Spleen (tissue), 7 donors: ENCODE data around the gene TOP3B.

ENCODE experiments used
- POLR2A ChIP-seq, 3 donors: fragments of 450-650 bp; IDR thresholded peaks; one replicate each; pipeline ENCODE4 v1.5.1; 2017; ENCODE audit warnings: antibody characterized with exemption in 3 of 3, mild to moderate bottlenecking in 1 of 3
- POLR2AphosphoS5 ChIP-seq, 3 donors: sonication (generic); formaldehyde crosslinking; IDR thresholded peaks; one replicate each; pipeline ENCODE4 v1.5.1; 2017; ENCODE audit warnings: antibody characterized with exemption in 3 of 3
- TF ChIP-seq, protein P1 (sequence below), 11 experiments: fragments of 200-600 bp in 7 of 11; fragments of 450-650 bp in 4 of 11; sonication (generic) in 4 of 11; IDR thresholded peaks in 8 of 11; conservative IDR thresholded peaks in 3 of 11; 1 replicate in 7 of 11; 2 replicates in 4 of 11; pipeline versions ENCODE4 v1.4.0 to v1.8.0; 2016 to 2021; ENCODE audit warnings: antibody characterized with exemption in 11 of 11, inconsistent platforms in 4 of 11, mild to moderate bottlenecking in 1 of 11
- donor health status: DM: no; HTN: no; CAD: no; lungs with moderate emphysema.
- donor health status: DM: no; HTN: no; CAD: no.
- donor health status: DM: no; HTN: no; CAD: no.

DNA sequence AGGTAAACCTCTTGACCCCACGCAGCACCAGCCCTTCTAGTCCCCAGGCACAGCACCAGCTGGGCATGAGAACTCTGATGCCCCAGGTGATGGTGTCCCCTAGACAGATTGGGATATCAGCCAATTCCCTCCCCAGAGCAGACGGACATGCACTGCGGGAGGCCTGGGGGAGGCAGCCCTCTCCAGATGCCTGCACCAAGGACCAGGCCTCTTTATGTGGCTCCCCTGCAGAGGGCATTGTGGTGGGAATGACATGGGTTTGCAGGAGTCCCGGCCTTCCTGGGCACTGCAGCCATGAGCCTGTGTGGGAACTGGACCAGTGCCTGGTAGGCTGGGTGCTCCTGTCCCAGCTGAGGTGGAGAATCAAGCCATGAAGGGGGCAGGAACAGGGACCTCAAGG is 55.9 kb downstream of the TOP3B start:
- no peak for TF ChIP-seq POLR2A (IDR thresholded peaks at IDR 0.05)
- TF ChIP-seq, protein P1, sequence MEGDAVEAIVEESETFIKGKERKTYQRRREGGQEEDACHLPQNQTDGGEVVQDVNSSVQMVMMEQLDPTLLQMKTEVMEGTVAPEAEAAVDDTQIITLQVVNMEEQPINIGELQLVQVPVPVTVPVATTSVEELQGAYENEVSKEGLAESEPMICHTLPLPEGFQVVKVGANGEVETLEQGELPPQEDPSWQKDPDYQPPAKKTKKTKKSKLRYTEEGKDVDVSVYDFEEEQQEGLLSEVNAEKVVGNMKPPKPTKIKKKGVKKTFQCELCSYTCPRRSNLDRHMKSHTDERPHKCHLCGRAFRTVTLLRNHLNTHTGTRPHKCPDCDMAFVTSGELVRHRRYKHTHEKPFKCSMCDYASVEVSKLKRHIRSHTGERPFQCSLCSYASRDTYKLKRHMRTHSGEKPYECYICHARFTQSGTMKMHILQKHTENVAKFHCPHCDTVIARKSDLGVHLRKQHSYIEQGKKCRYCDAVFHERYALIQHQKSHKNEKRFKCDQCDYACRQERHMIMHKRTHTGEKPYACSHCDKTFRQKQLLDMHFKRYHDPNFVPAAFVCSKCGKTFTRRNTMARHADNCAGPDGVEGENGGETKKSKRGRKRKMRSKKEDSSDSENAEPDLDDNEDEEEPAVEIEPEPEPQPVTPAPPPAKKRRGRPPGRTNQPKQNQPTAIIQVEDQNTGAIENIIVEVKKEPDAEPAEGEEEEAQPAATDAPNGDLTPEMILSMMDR (IDR thresholded peaks at IDR 0.05 in 8 of 11, conservative IDR thresholded peaks at IDR 0.05 in 3 of 11): no peak
- no peak for TF ChIP-seq POLR2AphosphoS5 (IDR thresholded peaks at IDR 0.05)
